Measurements from ENCODE around the gene CDH23.

Gene CDH23

DNA sequence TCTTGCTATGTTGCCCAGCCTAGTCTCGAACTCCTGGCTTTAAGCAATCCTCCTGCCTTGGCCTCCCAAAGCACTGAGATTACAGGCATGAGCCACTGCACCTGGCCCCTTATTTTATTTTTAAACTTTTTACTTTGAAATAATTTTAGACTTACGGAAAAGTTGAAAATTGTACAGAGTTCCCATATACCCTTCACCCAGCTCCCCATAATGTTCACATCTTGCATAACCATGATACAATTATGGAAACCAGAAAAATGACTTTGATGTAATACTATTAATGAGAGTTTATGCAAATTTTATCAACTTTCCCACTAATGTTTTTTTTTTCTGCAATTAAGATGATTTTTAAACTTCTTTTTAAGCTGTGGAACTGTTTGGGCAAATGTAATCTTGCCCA is 58.3 kb downstream of the CDH23 start:
- no peak overlapping the region for H3K27ac ChIP-seq
- TF ChIP-seq, protein P1, sequence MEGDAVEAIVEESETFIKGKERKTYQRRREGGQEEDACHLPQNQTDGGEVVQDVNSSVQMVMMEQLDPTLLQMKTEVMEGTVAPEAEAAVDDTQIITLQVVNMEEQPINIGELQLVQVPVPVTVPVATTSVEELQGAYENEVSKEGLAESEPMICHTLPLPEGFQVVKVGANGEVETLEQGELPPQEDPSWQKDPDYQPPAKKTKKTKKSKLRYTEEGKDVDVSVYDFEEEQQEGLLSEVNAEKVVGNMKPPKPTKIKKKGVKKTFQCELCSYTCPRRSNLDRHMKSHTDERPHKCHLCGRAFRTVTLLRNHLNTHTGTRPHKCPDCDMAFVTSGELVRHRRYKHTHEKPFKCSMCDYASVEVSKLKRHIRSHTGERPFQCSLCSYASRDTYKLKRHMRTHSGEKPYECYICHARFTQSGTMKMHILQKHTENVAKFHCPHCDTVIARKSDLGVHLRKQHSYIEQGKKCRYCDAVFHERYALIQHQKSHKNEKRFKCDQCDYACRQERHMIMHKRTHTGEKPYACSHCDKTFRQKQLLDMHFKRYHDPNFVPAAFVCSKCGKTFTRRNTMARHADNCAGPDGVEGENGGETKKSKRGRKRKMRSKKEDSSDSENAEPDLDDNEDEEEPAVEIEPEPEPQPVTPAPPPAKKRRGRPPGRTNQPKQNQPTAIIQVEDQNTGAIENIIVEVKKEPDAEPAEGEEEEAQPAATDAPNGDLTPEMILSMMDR (conservative IDR thresholded peaks at IDR 0.05) = no peak

DNA sequence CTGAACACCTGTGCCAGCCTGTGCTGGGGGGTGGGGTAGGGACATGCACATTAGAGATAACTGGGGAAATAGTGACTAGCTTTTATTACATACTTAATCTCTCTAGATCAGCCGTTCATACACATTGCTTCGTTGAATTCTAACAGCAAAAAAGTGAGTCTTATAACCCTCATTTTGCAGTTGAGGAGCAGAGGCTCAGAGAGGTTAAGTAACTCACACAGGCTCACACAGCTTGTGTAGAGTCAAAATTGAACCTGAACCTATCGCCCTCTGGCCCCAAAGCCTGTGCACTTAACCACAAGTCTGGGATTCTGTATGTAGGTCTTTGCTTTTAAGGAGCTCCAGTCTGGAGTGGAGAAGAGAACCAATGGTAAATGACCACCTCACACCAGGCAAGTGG is 59.9 kb downstream of the CDH23 start:
- TF ChIP-seq, protein P1 (conservative IDR thresholded peaks at IDR 0.05) = no peak
- H3K27ac ChIP-seq = no peak overlapping the region

DNA sequence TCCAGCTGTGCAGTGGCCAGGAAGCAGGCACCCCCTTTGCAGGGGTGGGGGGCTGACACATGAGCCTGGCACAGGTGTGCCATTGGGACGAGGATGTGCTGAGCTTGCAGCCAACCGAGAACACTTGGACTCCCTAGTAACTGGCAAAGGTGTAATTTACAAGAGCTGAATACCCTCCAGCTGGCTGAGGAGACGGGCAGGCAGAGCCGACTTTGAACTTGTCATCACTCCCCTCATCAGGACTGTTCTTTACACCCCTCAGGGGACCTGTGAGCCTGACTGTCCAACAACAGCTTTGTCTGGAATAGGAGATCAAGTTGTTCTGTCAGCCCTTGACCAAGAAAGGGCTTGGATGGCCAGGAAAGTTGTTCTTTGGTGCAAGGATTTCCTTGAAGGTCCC is 61.2 kb downstream of the CDH23 start:
- TF ChIP-seq, protein P1 (conservative IDR thresholded peaks at IDR 0.05) = no peak
- H3K27ac ChIP-seq = no peak overlapping the region

DNA sequence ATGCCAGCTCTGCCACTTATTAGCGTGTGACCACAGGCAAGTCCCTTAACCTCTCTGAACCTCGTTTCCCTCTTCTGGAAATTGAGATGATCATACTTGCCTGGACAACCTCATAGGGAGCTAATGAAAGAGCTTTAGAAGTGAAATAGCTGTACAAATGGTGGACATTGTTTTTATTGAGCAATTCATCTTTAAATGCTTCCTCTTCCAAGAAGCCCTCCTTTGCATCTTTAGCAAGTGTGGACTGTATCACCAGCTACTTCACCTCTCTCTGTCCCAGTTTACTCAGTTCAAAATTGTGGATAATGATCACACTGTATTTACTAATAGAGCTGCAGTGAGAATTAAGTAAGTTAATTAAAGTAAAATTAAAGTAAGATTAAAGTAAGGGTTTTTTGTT is 61.7 kb downstream of the CDH23 start:
- TF ChIP-seq, protein P1 (conservative IDR thresholded peaks at IDR 0.05) = no peak
- H3K27ac ChIP-seq = no peak overlapping the region

DNA sequence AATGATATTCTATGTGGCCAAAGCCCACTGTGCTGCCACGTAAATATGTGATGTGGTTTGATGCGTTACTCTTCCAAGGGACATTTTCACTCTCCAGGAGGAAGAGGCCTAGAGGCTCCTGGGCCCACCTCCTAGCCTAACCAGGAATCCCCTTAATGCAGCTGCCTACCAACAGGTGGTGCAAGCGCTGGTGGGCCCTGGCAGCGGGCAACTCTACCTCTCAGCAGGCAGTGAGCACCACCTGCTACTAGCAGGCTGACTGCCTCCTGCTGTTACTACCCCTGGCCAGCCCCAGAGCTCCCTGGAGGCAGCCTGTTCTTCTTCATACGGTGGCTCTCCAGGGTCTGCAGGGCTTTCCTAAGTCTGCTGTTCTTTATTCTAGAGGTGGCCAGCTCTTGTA is 62.8 kb downstream of the CDH23 start:
- TF ChIP-seq, protein P1 (conservative IDR thresholded peaks at IDR 0.05) = no peak
- no peak overlapping the region for H3K27ac ChIP-seq

DNA sequence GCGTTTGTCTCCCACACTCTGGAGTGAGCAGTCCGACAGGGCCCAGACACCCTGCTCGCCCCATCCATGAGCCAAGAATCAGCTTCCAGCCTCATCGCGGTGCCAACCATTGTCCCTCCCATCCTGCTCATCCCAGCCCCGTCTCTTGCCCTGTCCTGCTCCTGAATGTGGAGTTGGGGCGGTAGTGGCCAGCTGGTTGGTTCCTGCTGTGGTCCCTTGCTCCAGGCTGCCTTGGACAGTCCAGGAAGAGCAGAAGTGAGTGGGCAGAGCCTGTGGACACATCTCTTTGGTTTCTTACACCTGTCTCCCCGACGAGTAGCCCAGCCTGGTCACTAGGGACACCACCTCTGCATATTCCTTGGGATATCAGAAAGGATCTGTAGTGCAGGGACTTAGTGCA is 63.9 kb downstream of the CDH23 start:
- H3K27ac ChIP-seq = no peak overlapping the region
- TF ChIP-seq, protein P1 (conservative IDR thresholded peaks at IDR 0.05) = no peak

DNA sequence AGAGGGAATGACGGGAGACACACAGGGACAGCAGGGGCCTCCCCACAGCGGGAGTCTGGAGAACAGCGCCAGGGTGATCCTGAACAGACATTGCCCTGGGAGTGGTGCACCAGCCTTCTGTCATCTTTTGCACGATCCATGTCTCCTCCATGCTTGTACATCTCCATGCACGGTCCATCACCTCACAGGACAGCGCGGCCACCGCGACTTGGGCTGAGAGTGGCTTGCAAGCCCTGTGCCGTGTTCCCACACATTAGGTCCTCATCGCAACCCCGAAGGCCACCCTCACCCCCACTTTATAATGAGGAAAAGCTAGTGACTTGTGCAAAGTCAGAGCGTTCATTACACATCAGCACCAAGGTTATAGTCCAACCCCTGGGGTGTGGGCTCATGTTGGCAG is 64.7 kb downstream of the CDH23 start:
- TF ChIP-seq, protein P1 (conservative IDR thresholded peaks at IDR 0.05) = no peak
- H3K27ac ChIP-seq = no peak overlapping the region

All from VCaP (cell line).